ENCODE measurements around the gene SPTBN5. TPM values are rescaled to one million over a fixed set of nuclear protein-coding genes. Genes with fewer than 3 reads are reported as not detected.
A peak's percentile ranks its signal among the peaks of the same experiment; 100 is the strongest.

Gene SPTBN5
- total RNA-seq, 1 donor from 2014 or later = 0.41 TPM

GRCh38 chr15:41905036-41905793, 11.4 kb upstream of the SPTBN5 start:
- FAIRE-seq (no peak), DNase-seq (ENCODE audit: low spot score in 2 of 2) (no peak)

- DNase-seq (ENCODE audit: low spot score in 2 of 2) (peak; percentile 65 to 84), FAIRE-seq (no peak)
Observed at GRCh38 chr15:41904541-41905005, 10.7 kb upstream of the SPTBN5 start.

- no peak for DNase-seq (ENCODE audit: low spot score in 2 of 2)
- no peak for FAIRE-seq
Observed at GRCh38 chr15:41903782-41904181, 9.9 kb upstream of the SPTBN5 start.

GRCh38 chr15:41901431-41901830, 7.6 kb upstream of the SPTBN5 start:
- FAIRE-seq = no peak

GRCh38 chr15:41900526-41901380, 6.9 kb upstream of the SPTBN5 start:
- FAIRE-seq (no peak), DNase-seq (ENCODE audit: low spot score in 2 of 2) (no peak)

More at GRCh38 chr15:41901431-41901830, 7.6 kb upstream of the SPTBN5 start:
- DNase-seq (ENCODE audit: low spot score in 2 of 2) = no peak

- no peak for FAIRE-seq
Observed at GRCh38 chr15:41899854-41900442, 6.1 kb upstream of the SPTBN5 start.

GRCh38 chr15:41897363-41897799, 3.5 kb upstream of the SPTBN5 start:
- peak in 1 of 2 donors; percentile 14 for DNase-seq (ENCODE audit: low spot score in 2 of 2)
- FAIRE-seq = no peak

More at GRCh38 chr15:41899854-41900442, 6.1 kb upstream of the SPTBN5 start:
- no peak for DNase-seq (ENCODE audit: low spot score in 2 of 2)

- FAIRE-seq (no peak), DNase-seq (ENCODE audit: low spot score in 2 of 2) (no peak)
Observed at GRCh38 chr15:41896566-41896965, 2.7 kb upstream of the SPTBN5 start.

- DNase-seq (ENCODE audit: low spot score in 2 of 2) (no peak), FAIRE-seq (no peak)
Observed at GRCh38 chr15:41895957-41896356, 2.1 kb upstream of the SPTBN5 start.

GRCh38 chr15:41895491-41895890, 1.6 kb upstream of the SPTBN5 start:
- FAIRE-seq (no peak), DNase-seq (ENCODE audit: low spot score in 2 of 2) (no peak)

- DNase-seq (ENCODE audit: low spot score in 2 of 2) (peak in 1 of 2 donors; percentile 83), FAIRE-seq (no peak)
Observed at GRCh38 chr15:41894791-41895463, 1.1 kb upstream of the SPTBN5 start.

- DNase-seq (ENCODE audit: low spot score in 2 of 2) (no peak), FAIRE-seq (no peak)
Observed at GRCh38 chr15:41894251-41894790, 468 bp upstream of the SPTBN5 start.

GRCh38 chr15:41892621-41893421, 1.0 kb downstream of the SPTBN5 start:
- no peak for FAIRE-seq
- DNase-seq (ENCODE audit: low spot score in 2 of 2) = no peak

GRCh38 chr15:41891946-41892345, 1.9 kb downstream of the SPTBN5 start:
- DNase-seq (ENCODE audit: low spot score in 2 of 2) = no peak
- no peak for FAIRE-seq

GRCh38 chr15:41891226-41891625, 2.6 kb downstream of the SPTBN5 start:
- FAIRE-seq = no peak

GRCh38 chr15:41890050-41890690, 3.7 kb downstream of the SPTBN5 start:
- FAIRE-seq = no peak

More at GRCh38 chr15:41891226-41891625, 2.6 kb downstream of the SPTBN5 start:
- DNase-seq (ENCODE audit: low spot score in 2 of 2) = no peak

GRCh38 chr15:41888662-41889253, 5.1 kb downstream of the SPTBN5 start:
- FAIRE-seq (no peak), DNase-seq (ENCODE audit: low spot score in 2 of 2) (no peak)

More at GRCh38 chr15:41890050-41890690, 3.7 kb downstream of the SPTBN5 start:
- no peak for DNase-seq (ENCODE audit: low spot score in 2 of 2)

- DNase-seq (ENCODE audit: low spot score in 2 of 2) = no peak
- FAIRE-seq = no peak
Observed at GRCh38 chr15:41887893-41888292, 6.0 kb downstream of the SPTBN5 start.
